Lower leg skin (tissue), 3 donors: ENCODE measurements around the gene MLST8.

Experiments
- POLR2A ChIP-seq, 2 donors: fragments of 450-650 bp; IDR thresholded peaks; one replicate each; pipeline ENCODE4 v1.6.1; 2016 to 2017; ENCODE audit warnings: antibody characterized with exemption in 2 of 2, mild to moderate bottlenecking in 1 of 2, moderate library complexity in 1 of 2
- TF ChIP-seq, protein P1 (sequence below), 3 donors: fragments of 450-650 bp; IDR thresholded peaks; one replicate each; pipeline ENCODE4 v1.5.1; 2016; ENCODE audit warnings: antibody characterized with exemption in 3 of 3, mild to moderate bottlenecking in 3 of 3, moderate library complexity in 2 of 3

- TF ChIP-seq, protein P1, sequence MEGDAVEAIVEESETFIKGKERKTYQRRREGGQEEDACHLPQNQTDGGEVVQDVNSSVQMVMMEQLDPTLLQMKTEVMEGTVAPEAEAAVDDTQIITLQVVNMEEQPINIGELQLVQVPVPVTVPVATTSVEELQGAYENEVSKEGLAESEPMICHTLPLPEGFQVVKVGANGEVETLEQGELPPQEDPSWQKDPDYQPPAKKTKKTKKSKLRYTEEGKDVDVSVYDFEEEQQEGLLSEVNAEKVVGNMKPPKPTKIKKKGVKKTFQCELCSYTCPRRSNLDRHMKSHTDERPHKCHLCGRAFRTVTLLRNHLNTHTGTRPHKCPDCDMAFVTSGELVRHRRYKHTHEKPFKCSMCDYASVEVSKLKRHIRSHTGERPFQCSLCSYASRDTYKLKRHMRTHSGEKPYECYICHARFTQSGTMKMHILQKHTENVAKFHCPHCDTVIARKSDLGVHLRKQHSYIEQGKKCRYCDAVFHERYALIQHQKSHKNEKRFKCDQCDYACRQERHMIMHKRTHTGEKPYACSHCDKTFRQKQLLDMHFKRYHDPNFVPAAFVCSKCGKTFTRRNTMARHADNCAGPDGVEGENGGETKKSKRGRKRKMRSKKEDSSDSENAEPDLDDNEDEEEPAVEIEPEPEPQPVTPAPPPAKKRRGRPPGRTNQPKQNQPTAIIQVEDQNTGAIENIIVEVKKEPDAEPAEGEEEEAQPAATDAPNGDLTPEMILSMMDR (IDR thresholded peaks at IDR 0.05), result no peak
- TF ChIP-seq POLR2A (IDR thresholded peaks at IDR 0.05), result no peak
Measured at GRCh38 chr16:2189252-2189893, 15.9 kb upstream of the MLST8 start.
